Right atrium auricular region (tissue), 2 donors: ENCODE results near the gene C1orf74. TPM values are rescaled to one million over a fixed set of nuclear protein-coding genes. Genes with fewer than 3 reads are reported as not detected.

ENCODE experiments used
- DNase-seq: peaks from one replicate; pipeline ENCODE4 v3.0.0-alpha.2; 2019; ENCODE audit warnings: low spot score
- H3K27ac ChIP-seq, 2 donors: fragments of 200-600 bp; sonication (generic); 1 replicate in 1 of 2; 2 replicates in 1 of 2; pipeline ENCODE4 v1.5.1; 2016 to 2019
- H3K27me3 ChIP-seq, 2 donors: fragments of 200-600 bp; sonication (generic); one replicate each; pipeline versions ENCODE4 v1.5.1 to v1.6.0; 2017 to 2019
- H3K36me3 ChIP-seq: fragments of 200-600 bp; sonication (generic); one replicate; pipeline ENCODE4 v1.5.1; 2016
- H3K4me1 ChIP-seq, 2 donors: fragments of 200-600 bp; sonication (generic); one replicate each; pipeline versions ENCODE4 v1.5.1 to v1.6.0; 2017 to 2019
- H3K4me3 ChIP-seq, 2 donors: fragments of 200-600 bp; sonication (generic); 1 replicate in 1 of 2; 2 replicates in 1 of 2; pipeline ENCODE4 v1.5.1; 2017 to 2019; ENCODE audit warnings: mild to moderate bottlenecking in 1 of 2, moderate library complexity in 1 of 2
- H3K9me3 ChIP-seq, 2 donors: fragments of 200-600 bp; sonication (generic); one replicate each; pipeline ENCODE4 v1.5.1; 2019
- total RNA-seq, 2 donors: library from RNA; depleted of rRNA; stranded (reverse); fragments of >200 nt; gene quantifications; one replicate each; pipeline ENCODE4 v1.1.0, GENCODE V29; 2016
- TF ChIP-seq, protein P1 (sequence below), 2 donors: fragments of 200-600 bp; sonication (generic); IDR thresholded peaks; one replicate each; pipeline ENCODE4 v1.5.1; 2019; ENCODE audit warnings: antibody characterized with exemption in 2 of 2

Gene C1orf74
- total RNA-seq, 2 donors from 2014 or later, result 1.6 to 1.7 TPM

DNA sequence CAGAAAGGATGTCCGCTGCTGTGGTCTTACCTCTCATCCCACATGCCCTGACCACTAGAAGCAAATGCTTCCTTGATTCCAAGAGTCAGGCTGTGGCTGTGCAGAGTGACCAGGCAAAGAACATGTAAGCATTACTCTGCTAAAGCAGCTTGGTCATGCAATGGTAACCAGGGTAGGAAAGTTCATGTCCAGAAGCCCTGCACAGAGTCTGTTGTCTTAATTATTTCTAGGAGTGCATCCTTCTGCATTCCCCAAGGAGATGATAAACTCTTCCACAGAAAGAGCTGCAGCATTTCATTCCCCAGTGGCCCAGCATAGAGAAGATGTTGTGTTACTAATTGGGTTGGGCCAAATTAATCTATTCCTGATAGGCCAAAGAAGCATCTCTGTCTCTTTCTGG is 33.3 kb upstream of the C1orf74 start:
- H3K4me1 ChIP-seq, result peaks cover 0 to 2% of the 10 kb centered on the region in 2 donors
- DNase-seq, result no peak
- TF ChIP-seq, protein P1, sequence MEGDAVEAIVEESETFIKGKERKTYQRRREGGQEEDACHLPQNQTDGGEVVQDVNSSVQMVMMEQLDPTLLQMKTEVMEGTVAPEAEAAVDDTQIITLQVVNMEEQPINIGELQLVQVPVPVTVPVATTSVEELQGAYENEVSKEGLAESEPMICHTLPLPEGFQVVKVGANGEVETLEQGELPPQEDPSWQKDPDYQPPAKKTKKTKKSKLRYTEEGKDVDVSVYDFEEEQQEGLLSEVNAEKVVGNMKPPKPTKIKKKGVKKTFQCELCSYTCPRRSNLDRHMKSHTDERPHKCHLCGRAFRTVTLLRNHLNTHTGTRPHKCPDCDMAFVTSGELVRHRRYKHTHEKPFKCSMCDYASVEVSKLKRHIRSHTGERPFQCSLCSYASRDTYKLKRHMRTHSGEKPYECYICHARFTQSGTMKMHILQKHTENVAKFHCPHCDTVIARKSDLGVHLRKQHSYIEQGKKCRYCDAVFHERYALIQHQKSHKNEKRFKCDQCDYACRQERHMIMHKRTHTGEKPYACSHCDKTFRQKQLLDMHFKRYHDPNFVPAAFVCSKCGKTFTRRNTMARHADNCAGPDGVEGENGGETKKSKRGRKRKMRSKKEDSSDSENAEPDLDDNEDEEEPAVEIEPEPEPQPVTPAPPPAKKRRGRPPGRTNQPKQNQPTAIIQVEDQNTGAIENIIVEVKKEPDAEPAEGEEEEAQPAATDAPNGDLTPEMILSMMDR (IDR thresholded peaks at IDR 0.05), result no peak
- no peaks in the 10 kb centered on the region for H3K36me3 ChIP-seq
- no peaks in the 10 kb centered on the region for H3K27me3 ChIP-seq
- H3K27ac ChIP-seq, result no peak overlapping the region
- no peak overlapping the region for H3K4me3 ChIP-seq
- H3K9me3 ChIP-seq, result no peaks in the 10 kb centered on the region

DNA sequence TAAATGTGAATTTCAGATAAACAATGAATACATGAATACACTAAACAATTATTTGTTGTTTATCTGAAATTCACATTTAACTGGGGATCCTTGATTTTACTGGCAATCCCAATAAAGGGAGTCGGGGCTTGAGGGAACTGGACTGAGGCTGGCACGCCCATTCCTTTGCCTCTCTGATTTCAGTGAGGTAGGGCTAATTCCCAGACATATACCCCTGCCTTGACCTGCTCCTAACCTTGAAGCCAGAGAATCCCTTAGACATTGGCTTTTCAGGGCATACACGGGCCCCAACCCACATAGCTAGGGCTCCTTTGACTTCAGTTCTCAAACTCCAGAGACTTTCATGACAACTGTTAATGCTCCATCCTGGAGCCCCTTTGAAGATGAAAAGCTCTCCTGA is 32.6 kb upstream of the C1orf74 start:
- H3K4me1 ChIP-seq, result no peaks in the 10 kb centered on the region
- no peaks in the 10 kb centered on the region for H3K9me3 ChIP-seq
- no peaks in the 10 kb centered on the region for H3K36me3 ChIP-seq
- H3K4me3 ChIP-seq, result no peak overlapping the region
- H3K27me3 ChIP-seq, result no peaks in the 10 kb centered on the region
- TF ChIP-seq, protein P1 (IDR thresholded peaks at IDR 0.05), result no peak
- no peak for DNase-seq
- H3K27ac ChIP-seq, result no peak overlapping the region

DNA sequence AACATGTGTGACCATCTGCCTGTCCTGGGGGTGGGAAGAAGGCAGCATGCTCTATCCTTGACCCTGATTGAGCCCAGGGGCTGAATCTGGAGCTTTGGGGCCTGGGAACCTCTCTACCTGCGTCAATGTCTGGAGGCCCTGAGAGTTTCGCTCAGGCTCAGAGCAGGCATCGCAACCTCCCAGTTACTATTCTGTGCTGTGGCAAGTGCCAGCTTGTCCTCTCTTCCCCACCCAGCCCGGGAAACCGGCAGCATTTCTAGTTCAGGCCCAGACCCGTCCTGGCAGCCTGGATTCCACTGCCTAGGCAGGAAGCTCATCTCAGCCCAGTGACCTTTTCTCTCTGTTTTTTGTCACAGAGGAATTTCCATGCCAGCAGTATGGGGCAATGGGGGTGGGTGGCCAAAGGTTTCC is 31.6 kb upstream of the C1orf74 start:
- H3K9me3 ChIP-seq, result no peaks in the 10 kb centered on the region
- H3K27ac ChIP-seq, result no peak overlapping the region
- no peaks in the 10 kb centered on the region for H3K36me3 ChIP-seq
- no peak for DNase-seq
- TF ChIP-seq, protein P1 (IDR thresholded peaks at IDR 0.05), result no peak
- no peaks in the 10 kb centered on the region for H3K4me1 ChIP-seq
- no peak overlapping the region for H3K4me3 ChIP-seq
- H3K27me3 ChIP-seq, result no peaks in the 10 kb centered on the region

DNA sequence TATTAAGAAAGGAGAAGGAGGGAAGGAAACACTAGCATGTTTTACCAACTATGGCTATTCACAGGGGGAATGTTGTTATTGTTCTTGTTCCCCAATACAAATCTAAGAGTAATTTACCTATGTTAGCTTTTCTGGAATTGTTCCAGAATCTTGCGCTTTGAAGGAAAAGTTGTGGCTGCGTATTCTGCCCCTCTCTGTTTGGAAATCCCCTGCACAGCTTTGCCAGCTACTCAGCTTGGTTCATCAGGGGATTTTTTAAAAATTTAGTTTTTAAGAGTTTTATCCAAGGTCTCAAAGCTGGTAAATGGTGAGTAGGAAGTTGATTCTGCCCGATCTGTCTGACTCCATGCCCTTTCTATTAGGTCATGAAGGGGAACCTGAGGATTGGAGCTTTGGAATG is 31.1 kb upstream of the C1orf74 start:
- no peak for DNase-seq
- Histone ChIP-seq H3K9me3 (no peaks in the 10 kb centered on the region), H3K4me3 (no peak overlapping the region), H3K36me3 (no peaks in the 10 kb centered on the region), H3K27me3 (no peaks in the 10 kb centered on the region), H3K27ac (no peak overlapping the region), H3K4me1 (no peaks in the 10 kb centered on the region)
- TF ChIP-seq, protein P1 (IDR thresholded peaks at IDR 0.05), result no peak

DNA sequence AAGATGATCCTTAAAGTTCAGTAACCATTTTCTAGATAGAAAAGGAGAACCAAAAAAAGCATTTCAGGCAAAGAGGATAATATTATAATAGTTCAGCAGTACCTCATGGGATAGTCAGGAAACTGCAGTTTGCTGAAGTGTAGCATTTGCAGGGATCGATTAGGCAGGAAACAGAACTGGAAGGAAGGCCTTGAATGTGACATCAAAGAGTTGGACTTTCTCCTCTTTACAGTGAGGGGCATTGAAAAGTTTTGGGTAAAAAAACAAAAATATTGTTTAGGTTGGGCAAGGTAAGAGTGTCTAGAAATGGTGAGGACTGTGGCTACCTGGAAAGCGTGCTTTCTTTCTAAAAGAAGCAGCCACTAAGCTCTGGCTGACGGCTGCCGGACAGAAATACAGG is 29.5 kb upstream of the C1orf74 start:
- Histone ChIP-seq H3K27ac (no peak overlapping the region), H3K4me1 (no peaks in the 10 kb centered on the region), H3K9me3 (no peaks in the 10 kb centered on the region), H3K4me3 (no peak overlapping the region), H3K27me3 (no peaks in the 10 kb centered on the region), H3K36me3 (no peaks in the 10 kb centered on the region)
- TF ChIP-seq, protein P1 (IDR thresholded peaks at IDR 0.05), result no peak
- no peak for DNase-seq

DNA sequence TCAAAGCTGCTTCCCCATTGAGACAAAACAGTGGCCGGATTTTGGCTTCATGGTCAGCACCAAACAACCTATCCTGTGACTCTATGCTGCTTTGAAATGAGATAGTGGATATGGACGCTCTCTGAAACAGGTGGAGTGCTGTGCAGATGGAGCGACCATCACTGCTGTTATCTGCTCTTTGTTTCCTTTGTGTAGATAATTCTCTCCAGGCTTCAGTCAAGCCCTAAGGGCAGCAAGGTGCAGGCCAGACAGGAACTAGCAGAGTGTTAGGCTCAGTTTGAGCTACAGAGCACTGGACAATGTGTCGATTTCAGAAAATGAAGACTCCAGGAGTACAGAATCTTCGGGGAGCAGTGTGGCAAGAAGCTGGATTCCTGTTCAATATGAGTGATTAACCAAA is 26.4 kb upstream of the C1orf74 start:
- Histone ChIP-seq H3K27me3 (no peaks in the 10 kb centered on the region), H3K36me3 (no peaks in the 10 kb centered on the region), H3K4me3 (no peak overlapping the region), H3K27ac (no peak overlapping the region), H3K4me1 (peaks cover 0 to 18% of the 10 kb centered on the region in 2 donors), H3K9me3 (no peaks in the 10 kb centered on the region)
- TF ChIP-seq, protein P1 (IDR thresholded peaks at IDR 0.05), result no peak
- DNase-seq, result peak; percentile 43
